DMS 273 (cell line): ENCODE results near the gene CCDC8.
A peak's percentile ranks its signal among the peaks of the same experiment; 100 is the strongest.
"Not testable (repeated sequence)": the region's sequence is repeated elsewhere in the genome, so short reads cannot be mapped to it uniquely, and the experiment has no call there.

Experiments
- DNase-seq: peaks from one replicate; lab custom pipeline; 2025; ENCODE audit not compliant: unreplicated experiment; lab: John Stamatoyannopoulos, UW

Gene CCDC8

DNA sequence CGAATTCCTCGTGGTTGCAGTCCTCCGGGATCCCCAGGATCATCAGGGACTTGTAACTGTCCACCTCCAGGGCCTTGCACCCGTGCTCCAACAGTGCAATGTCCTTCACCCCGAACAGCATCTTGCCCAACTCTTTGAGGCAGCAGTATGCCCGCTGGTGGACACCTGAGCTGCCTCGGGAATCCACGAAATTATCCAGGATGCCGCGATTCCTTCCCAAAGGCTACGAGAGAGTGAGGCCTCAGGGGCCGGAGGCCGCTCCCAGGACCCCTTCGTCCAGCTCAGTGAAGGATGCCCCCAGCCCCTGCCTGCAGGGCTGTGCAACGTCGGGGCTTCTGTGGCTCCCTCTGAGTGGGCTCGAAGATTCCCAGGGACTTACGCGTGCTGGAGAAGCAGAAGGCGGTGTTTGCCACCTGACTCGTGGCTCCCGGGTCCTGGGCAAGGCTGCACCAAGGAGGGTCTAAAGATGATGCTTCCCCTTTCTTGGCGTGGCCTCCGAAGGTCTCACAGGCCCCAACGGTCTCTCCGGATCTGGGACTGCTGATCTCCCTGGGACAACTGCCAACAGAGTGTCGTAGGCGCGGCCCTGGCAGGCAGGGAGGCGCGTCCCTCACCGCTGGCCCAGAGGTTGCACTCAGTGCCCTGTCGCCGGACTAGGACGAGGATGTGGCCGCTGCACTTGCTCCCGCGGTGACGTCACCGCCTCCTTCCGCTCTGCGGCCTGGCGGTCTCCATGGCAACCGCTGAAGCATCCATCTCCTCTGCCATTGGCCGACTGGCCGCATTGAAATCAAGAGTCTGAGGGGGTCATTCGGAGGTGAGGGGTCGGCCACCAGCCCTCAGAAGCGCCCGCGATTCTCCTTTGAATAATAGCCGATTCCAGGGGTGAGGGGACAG lies 15.1 kb upstream of the CCDC8 start, which contains the start of gene PNMA8C:
PNMA8C (minus strand) TSS at position 698 of the 897 bp plus-strand sequence; CDS start at position 121, 577 bp downstream.
- peak; percentile 79 for DNase-seq

DNA sequence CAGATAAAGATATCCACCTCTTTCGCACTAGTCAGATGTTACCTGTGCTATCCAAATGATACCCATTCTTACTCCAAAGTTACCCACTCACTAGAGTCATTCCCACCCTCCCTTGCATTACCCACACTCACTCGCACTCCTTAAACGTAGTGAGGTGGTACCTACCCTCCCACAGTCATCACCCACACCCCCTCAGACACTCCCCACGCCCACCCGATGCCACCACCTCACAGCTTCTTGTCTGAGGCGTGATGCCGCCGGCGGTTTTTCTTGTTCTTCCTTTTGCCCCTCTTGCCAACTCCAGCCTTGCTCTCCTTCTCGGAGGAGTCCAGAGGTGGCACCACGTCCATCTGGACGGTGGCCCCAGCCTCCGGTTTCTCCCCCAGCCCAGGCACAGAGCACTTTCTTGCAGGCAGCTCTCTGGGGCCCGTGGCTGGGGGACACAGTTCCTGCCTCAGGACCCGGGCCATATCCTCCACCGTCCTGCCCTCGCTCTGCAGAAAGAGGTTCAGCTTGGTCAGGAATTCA lies 14.2 kb upstream of the CCDC8 start:
- no peak for DNase-seq

DNA sequence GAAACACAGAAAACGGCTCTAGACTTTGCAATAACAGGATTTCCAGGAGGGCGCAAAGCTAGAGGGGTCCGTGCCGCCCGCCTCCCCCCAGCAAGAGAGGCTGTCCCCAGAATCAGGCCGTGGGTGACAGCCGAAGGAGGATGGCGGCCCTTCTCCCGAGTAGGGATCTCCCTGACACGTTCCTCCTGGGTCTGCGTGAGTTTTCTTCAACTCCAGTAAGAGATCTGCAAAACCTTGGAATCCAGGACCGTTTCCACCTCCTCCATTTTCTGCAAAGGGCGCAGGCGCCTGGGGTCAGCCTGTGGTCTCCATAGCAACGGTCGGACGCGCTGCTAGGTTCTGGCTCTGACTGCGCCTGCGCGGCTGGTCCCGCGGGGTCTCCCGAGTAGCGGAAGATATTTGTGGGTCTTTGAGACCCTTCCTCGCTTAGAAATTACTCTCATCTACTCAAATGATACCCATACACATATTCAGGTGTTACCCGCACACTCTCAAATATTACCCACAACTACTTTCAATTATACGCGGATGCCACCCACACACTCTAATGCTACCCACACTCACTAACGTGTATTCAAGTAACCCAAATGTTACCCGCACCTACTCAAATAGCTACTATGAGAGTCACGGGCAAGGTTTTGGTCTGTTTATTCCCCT lies 13.3 kb upstream of the CCDC8 start:
- DNase-seq = peak; percentile 80

DNA sequence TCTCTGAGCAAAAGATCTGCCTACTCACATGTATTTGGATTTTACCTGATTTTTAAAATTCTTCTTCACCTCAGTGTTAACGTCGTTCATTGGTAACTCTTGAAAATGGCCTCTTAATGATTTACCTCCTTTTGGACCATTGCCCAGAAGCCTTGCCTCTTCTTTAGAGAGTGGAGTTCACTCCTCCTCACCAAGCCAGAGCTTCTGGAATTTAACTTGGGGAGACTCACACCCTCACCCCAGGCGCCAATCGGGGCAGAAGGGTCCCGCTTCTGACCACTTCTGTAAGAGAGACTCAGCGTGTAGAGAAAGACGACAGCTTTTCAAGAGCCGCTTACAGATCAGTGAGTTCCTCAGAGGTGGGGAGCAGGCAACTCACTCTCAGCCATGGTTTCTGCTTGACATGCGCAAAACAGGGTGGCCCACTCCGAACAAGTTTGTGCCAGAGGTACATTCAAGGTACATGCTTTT lies 12.7 kb upstream of the CCDC8 start:
- peak; percentile 64 for DNase-seq

- DNase-seq = no peak
Measured at GRCh38 chr19:46423188-46423587, 9.8 kb upstream of the CCDC8 start.

DNA sequence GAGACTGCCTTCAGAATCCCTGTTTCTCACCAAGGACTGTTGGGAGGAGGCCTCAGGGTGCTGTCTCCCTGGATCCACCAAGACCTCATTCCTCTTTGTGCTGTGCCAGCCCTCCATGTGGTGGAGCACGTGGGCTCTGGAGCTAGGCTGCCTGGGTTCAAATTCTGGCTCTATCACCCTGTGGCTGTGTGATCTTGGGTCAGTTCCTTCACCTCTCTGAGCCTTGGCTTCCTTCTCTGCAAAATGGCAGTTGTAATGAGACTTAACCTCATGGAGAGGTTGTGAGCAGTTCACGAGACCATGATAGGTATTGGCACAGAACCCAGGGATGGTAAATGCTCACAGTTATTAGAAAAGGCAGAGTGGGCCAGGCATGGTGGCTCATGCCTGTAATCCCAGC lies 9.0 kb upstream of the CCDC8 start:
- DNase-seq = no peak

- no peak for DNase-seq
Measured at GRCh38 chr19:46420056-46420455, 6.7 kb upstream of the CCDC8 start.

DNA sequence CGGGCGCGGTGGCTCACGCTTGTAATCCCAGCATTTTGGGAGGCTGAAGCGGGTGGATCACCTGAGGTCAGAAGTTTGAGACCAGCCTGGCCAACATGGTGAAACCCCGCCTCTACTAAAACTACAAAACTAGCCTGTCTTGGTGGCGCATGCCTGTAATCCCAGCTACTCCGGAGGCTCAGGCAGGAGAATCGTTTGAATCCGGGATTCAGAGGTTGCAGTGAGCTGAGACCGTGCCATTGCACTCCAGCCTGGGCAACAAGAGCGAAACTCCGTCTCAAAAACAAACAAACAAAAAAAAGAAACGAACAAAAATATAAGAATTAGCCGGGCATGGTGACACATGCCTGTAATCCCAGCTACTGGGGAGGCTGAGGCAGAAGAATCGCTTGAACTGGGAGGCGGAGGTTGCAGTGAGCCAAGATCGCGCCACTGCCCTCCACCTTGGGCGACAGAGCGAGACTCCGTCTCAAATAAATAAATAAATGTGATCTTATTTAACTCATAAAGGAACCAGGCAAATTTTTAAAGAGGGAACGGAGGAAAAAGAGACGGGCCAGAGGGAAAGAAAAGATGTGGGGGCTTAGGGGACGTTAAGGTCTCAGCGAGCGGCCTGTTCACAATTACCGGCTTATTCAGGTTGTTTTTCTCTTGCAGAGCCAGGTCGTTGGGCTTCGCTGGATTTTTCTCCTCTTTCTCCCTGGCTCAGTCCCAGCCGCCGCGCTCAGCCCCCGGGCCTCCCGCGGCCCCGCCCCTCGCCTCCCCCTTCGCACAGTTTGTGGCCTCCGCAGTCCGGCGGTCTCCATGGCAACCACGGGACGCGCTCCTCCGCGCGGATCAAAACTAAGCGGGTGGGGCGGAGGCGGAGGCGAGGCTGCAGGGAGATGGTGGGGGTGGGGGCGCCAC lies 2.7 kb upstream of the CCDC8 start:
- peak; percentile 94 for DNase-seq

DNA sequence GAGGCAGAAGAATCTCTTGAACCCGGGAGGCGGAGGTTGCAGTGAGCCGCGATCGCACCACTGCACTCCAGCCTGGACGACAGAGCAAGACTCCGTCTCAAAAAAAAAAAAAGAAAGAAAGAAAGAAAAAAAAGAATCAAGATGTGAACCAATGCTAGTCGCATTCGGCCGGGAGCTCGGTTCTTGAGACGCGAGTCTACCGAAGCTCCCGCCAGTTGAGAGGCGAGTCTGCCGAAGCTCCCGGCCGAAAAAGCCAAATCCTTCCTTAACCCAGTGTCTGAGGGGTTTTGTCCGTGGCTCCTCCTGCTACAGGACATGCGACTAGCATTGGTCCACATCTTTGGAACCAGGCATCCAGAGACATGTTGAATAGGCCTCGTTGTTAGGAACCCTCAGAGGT lies 1.5 kb upstream of the CCDC8 start:
- not testable (repeated sequence) for DNase-seq

- DNase-seq = no peak
Measured at GRCh38 chr19:46412650-46413261, 608 bp downstream of the CCDC8 start.

DNA sequence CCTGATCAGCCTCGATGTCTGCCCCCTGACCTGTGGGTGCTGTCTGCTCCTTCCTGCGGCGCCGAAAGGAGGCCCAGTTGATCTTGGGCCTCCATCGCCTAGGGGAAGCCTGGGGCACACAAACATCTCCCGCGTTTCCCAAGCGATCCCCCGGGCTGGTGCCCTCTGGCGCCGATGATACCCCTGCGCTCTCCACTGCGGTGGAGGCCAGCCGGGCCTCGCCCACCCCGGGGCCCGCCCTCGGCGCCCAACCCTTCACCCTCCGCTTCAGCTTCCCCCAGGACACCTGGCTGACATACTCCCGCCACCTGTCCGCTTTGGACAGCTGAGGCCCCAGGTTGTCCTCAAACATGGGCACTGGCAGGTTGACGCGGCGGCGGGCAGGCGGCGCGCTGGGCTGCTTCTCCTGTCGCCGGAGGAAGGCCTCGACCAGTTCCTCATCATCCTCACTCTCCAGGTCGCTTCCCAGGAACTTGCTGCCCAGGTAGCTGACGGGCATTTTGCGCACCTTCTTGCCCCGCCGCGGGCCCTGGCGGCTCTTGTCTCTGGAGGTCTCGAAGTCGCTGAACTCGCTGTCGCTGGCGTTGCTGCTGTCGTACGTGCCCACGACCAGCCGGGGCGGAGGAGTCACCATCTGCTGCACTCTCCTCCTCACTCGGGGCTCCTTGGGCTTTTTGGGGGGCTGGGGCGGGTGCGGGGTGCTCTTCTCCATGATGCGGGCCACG lies 1.3 kb downstream of the CCDC8 start:
- DNase-seq = no peak

DNA sequence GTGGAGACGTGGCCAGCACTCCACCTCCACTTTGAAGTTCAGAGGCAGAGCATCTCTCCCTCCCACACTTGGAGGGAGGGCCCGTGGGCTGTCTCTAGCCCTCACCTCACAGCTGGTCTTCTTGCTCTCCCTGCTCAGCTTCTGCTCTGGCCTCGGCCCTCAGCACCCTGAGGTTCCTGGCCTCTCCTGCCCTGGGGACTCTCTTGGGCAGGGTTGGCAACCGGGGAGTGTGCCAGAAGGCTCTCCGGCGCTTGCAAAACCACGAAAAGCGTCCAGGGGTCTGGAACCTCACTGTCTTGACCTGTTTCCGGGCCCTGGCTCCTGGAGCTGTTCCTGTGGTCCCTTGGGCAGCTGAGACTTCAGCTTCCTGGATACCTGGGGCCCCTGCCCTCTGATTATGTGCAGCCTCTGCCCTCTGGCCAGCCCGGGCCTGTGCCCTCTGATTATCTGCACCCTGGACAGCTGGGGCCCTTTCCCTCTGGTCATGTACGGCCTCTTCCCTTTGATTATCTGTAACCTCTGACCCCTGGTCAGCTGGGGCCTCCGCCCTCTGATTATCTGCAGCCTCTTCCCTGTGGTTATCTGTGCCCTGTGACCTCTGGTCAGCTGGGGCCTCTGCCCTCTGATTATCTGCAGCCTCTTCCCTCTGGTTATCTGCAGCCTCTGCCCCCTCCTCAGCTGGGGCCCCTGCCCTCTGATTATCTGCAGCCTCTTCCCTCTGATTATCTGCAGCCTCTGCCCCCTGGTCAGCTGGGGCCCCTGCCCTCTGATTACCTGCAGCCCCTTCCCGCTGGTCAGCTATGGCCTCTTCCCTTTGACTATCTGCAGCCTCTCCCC lies 2.1 kb downstream of the CCDC8 start:
- no peak for DNase-seq

GRCh38 chr19:46410205-46411087 lies 2.9 kb downstream of the CCDC8 start:
- no peak for DNase-seq

GRCh38 chr19:46409191-46409590 lies 4.2 kb downstream of the CCDC8 start:
- no peak for DNase-seq

GRCh38 chr19:46408664-46409039 lies 4.7 kb downstream of the CCDC8 start:
- no peak for DNase-seq

GRCh38 chr19:46407856-46408663 lies 5.3 kb downstream of the CCDC8 start:
- DNase-seq = no peak

DNA sequence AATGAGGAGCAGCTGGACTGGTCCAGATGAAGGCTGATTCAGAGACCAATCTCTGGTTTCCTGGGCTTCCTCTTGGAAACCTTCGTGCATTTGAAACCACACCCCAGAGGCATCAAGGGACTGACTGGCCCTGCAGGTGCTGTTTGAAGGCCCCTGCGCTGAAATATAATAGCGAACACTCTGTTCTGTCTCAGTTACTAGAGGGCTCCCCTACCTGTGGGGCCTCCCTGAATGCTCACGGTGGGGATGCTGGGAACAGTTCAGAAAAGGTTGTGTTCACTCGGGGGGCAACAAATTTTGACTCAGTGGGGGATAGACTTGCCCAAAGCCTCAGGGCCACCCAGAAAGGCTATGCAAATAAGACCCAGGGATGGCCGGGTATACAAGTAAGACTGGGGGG lies 6.4 kb downstream of the CCDC8 start:
- DNase-seq = no peak
